ENCODE results near the gene PCCA. TPM values are rescaled to one million over a fixed set of nuclear protein-coding genes. Genes with fewer than 3 reads are reported as not detected.

The PCCA gene
- total and polyA plus RNA-seq, 2 of the 13 experiments (the other 11 are each of a cell fraction or from before 2014, with no cell fraction given): 15.0 to 32.2 TPM

GRCh38 chr13:100203696-100204367 is 114.9 kb downstream of the PCCA start (continued):
- TF ChIP-seq ZNF20 (CRISPR knock-in tag; IDR thresholded peaks at IDR 0.05) (no peak), MXD4 (CRISPR knock-in tag; IDR thresholded peaks at IDR 0.05) (no peak), RBAK (CRISPR knock-in tag; IDR thresholded peaks at IDR 0.05) (no peak), ZNF691 (CRISPR knock-in tag; IDR thresholded peaks at IDR 0.05; ENCODE audit: borderline replicate concordance, low read depth) (no peak), ZNF30 (CRISPR knock-in tag; IDR thresholded peaks at IDR 0.05) (no peak), GPBP1L1 (CRISPR knock-in tag; IDR thresholded peaks at IDR 0.05) (no peak), KDM5B (CRISPR knock-in tag; IDR thresholded peaks at IDR 0.05; ENCODE audit: borderline replicate concordance) (no peak)

- no peak overlapping the region for H3K9ac ChIP-seq (ENCODE audit: insufficient read depth, low read depth, low read length)
- in situ Hi-C loops (cut with HindIII; ENCODE audit: extremely low pct_ligation_motif_present, low pct_unique_long_range_greater_than_20kb) (no loop called here), intact Hi-C loops (cut with micrococcal nuclease; ENCODE audit: unreplicated experiment) (no loop called here)
- peaks cover 0 to 3% of the 10 kb centered on the region in 2 experiments; a peak in 2 of 5 replicates for H3K36me3 ChIP-seq (replicated peaks in 1 of 2; ENCODE audit: control insufficient read depth in 1 of 2, insufficient read depth in 2 of 2, low read length in 2 of 2)
- no peaks in the 10 kb centered on the region for H4K20me1 ChIP-seq (ENCODE audit: insufficient read depth, low read length)
- no peaks in the 10 kb centered on the region for H3K9me3 ChIP-seq (ENCODE audit: low read length)
- no peak overlapping the region for H3K27ac ChIP-seq (ENCODE audit: extremely low read length, insufficient read depth, low read length)
- no peak overlapping the region for H2AFZ ChIP-seq (ENCODE audit: low read length)
- H3K4me3 ChIP-seq (replicated peaks in 1 of 3; ENCODE audit: insufficient read depth in 1 of 3, low read depth in 2 of 3, low read length in 3 of 3): no peak overlapping the region
- H3K4me2 ChIP-seq (ENCODE audit: low read depth, low read length): no peak overlapping the region
- BruUV-seq (replicated peaks): no TSS peak
- ATAC-seq: no peak
- POLR2A ChIA-PET: no interaction called here
- 97% methylated on average over 4 of the region's 4 CpGs for WGBS (ENCODE audit: low lambda C conversion rate)
- DNase-seq (ENCODE audit: low spot score): no peak
- no peaks in the 10 kb centered on the region for H3K27me3 ChIP-seq (ENCODE audit: control insufficient read depth in 1 of 2, insufficient read depth in 2 of 2, low read length in 2 of 2)
- H3K4me1 ChIP-seq (ENCODE audit: insufficient read depth, low read length): no peaks in the 10 kb centered on the region
- H3K79me2 ChIP-seq (ENCODE audit: insufficient read depth, low read length): no peaks in the 10 kb centered on the region
- FAIRE-seq: no peak
- CTCF ChIA-PET (ENCODE audit: low intra/inter-chr PET ratio, low total read pairs): no interaction called here
- TF ChIP-seq HMGXB3 (CRISPR knock-in tag; IDR thresholded peaks at IDR 0.05; ENCODE audit: borderline replicate concordance) (no peak), ZNF512B (CRISPR knock-in tag; IDR thresholded peaks at IDR 0.05; ENCODE audit: borderline replicate concordance) (no peak), GPN1 (CRISPR knock-in tag; IDR thresholded peaks at IDR 0.05; ENCODE audit: borderline replicate concordance) (no peak), ELK4 (CRISPR knock-in tag; IDR thresholded peaks at IDR 0.05; ENCODE audit: borderline replicate concordance) (no peak)
Measured at GRCh38 chr13:100208002-100208401, 119.1 kb downstream of the PCCA start.
